Retinal pigment epithelial cell (primary cell): Measurements from ENCODE around the gene DNAJB5.
"Not testable (repeated sequence)": the region's sequence is repeated elsewhere in the genome, so short reads cannot be mapped to it uniquely, and the experiment has no call there.

Source experiments
- DNase-seq: peaks from one replicate; pipeline ENCODE4 v3.0.0-alpha.2; 2010; ENCODE audit warnings: low read depth
- H3K4me3 ChIP-seq: 2 replicates; pipeline ENCODE4 v1.5.1; 2011; ENCODE audit warnings: mild to moderate bottlenecking, low read length, control low read depth, moderate library complexity
- CTCF ChIP-seq: conservative IDR thresholded peaks from 2 replicates; pipeline ENCODE4 v1.5.1; 2011; ENCODE audit warnings: low read depth, low read length, control low read depth, inconsistent platforms

DNAJB5 gene

GRCh38 chr9:35000535-35001284 lies 11.2 kb downstream of the DNAJB5 start:
- TF ChIP-seq CTCF: no peak
- no peak overlapping the region for H3K4me3 ChIP-seq
- DNase-seq: no peak

DNA sequence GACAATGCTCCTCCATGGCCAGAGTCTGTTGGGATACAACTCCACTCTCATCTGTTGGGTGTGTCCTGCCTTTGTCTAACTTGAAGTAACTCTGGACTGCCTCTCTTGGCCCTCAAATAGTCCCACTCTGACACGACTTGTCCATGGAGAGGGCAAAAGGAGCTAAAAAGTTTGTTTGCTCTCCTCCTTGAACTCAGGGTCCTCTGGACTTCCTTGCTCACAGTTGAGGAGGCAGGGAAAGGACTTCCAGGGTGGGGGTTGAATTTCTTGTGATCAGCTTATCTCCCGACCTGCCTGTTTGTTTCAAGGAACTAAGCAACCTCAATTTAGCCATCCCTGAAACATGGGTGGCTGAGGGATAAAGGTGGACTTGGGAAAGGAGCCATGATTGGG lies 11.7 kb downstream of the DNAJB5 start:
- DNase-seq: no peak
- no peak overlapping the region for H3K4me3 ChIP-seq
- no peak for TF ChIP-seq CTCF

DNA sequence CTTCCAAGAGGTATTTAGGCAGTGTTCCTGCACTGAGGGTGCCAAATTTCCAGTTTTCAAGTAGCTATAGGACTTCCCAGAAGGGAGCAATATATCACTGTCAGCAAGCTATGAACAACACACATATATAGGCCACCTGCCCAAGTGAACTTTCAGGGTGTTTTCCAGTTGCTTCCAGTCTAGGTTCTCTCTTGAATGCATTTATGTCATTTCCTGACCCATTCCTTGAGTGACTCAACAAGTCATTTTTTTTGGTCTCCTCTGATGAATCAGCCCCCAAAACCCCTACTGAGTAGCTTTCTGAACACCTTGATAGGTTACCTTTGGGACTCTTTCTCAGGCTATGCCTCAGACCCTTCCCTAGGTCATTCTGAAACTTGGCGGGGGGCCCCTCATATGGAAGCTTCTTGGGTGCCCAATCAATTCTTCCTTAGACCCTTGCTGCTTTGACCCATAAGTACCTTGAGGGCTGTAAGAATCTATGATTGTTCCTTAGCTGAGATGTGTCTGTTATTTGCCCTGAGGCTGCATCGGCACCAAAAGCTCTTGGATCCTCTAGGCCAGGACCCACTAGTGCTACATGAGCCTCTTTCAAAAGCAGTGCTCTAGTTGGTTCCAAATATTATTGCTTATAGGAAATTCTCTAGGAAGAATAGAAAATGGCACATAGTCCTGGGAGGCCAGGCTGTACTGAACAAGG lies 12.4 kb downstream of the DNAJB5 start:
- DNase-seq: no peak
- TF ChIP-seq CTCF: no peak
- H3K4me3 ChIP-seq: no peak overlapping the region

DNA sequence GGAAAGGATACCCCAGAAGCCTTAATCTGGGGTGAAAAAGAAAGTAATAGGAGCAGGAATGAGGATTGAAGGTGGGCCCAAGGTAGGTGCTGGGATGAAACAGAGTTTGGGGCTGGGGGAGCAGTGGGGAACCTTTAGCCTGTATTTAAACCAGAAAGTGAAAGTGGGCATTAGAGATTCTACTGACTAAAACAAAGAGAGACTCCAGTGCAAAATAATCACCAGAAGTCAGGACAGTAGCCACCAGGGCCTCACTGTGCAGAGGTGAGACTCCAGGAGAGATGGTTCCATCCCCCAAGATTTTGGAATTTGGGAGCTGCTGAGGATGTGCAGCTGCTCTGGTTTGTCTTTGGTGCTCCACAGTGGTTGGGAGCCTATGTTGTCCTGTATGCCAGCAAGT lies 13.1 kb downstream of the DNAJB5 start:
- TF ChIP-seq CTCF: no peak
- DNase-seq: no peak
- no peak overlapping the region for H3K4me3 ChIP-seq

GRCh38 chr9:35004299-35004698 lies 14.8 kb downstream of the DNAJB5 start:
- DNase-seq, H3K4me3 ChIP-seq: not testable (repeated sequence)

- TF ChIP-seq CTCF: no peak
- no peak overlapping the region for H3K4me3 ChIP-seq
- no peak for DNase-seq
These were observed 20.9 kb downstream of the DNAJB5 start for GRCh38 chr9:35010351-35010958.

GRCh38 chr9:35014517-35014916 lies 25.0 kb downstream of the DNAJB5 start:
- no peak overlapping the region for H3K4me3 ChIP-seq
- no peak for TF ChIP-seq CTCF
- no peak for DNase-seq

DNA sequence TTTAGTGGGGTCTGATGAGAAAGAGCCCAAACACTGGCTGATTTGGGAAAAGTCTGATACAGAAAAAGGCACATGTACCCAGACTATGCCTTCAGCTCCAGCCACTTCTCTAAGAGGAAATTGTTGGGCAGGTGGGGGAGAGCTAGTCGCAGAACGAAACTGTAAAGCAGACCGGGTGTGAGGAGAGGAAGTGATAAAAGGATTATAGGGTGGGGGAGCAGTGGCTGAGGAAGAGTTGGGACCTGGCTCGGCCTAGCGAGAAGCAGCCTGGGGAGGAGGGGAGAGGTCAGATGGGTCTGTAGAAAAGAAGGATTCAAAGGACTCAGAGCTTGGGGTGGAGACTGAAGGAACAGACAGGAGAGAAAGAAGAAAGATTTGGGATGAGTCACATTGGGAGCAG lies 33.9 kb downstream of the DNAJB5 start:
- not testable (repeated sequence) for DNase-seq, H3K4me3 ChIP-seq
